ENCODE results near the gene PIP4K2A. TPM values are rescaled to one million over a fixed set of nuclear protein-coding genes. Genes with fewer than 3 reads are reported as not detected.

Gene PIP4K2A
- total and polyA plus RNA-seq, 2 of the 8 experiments (the other 6 are each of a cell fraction or from before 2014, with no cell fraction given), result 19.0 to 60.9 TPM

- ChIA-PET POLR2A (ENCODE audit: partially characterized antibody) (no interaction called here), CTCF (ENCODE audit: partially characterized antibody) (interaction anchor here (0.6 kb wide), 1 partner anchor 67 kb away, joined by 3 read pairs; no protein-coding TSS in a partner anchor)
- Histone ChIP-seq H3K4me2 (ENCODE audit: insufficient read depth in 1 of 2, low read depth in 2 of 2, low read length in 2 of 2) (no peak overlapping the region), H2BK20ac (ENCODE audit: low read length) (no peak overlapping the region), H3K23ac (ENCODE audit: insufficient read length) (no peak overlapping the region), H3K18ac (ENCODE audit: extremely low read depth, low read length) (no peak overlapping the region), H2BK120ac (replicated peaks; ENCODE audit: low read depth, low read length) (no peak overlapping the region), H3K79me1 (ENCODE audit: low read depth, low read length) (peaks cover 17% of the 10 kb centered on the region), H3K9ac (replicated peaks in 1 of 4; ENCODE audit: extremely low read depth in 1 of 4, low read depth in 3 of 4, low read length in 3 of 4) (no peak overlapping the region), H3K9me3 (ENCODE audit: insufficient read depth in 2 of 2, low read depth in 1 of 2, low read length in 1 of 2) (no peaks in the 10 kb centered on the region), H3K14ac (ENCODE audit: insufficient read length) (no peak overlapping the region), H3K4me1 (replicated peaks in 1 of 4; ENCODE audit: control insufficient read depth in 3 of 4, insufficient read depth in 4 of 4, low read length in 3 of 4) (peaks cover 0 to 13% (median 2%) of the 10 kb centered on the region in 4 experiments; a peak in 3 of 7 replicates), H2AK5ac (ENCODE audit: low read depth, low read length) (no peak overlapping the region), H3K56ac (replicated peaks; ENCODE audit: insufficient read length, low read depth, low read length) (no peak overlapping the region), H2AFZ (ENCODE audit: low read length) (no peak overlapping the region), H3K4ac (replicated peaks; ENCODE audit: insufficient read length, low read depth, low read length) (no peak overlapping the region), H4K5ac (ENCODE audit: insufficient read length, low read depth, low read length) (no peak overlapping the region), H3K79me2 (ENCODE audit: control insufficient read depth in 1 of 2, insufficient read depth in 2 of 2, low read length in 2 of 2) (peaks cover 35 to 97% of the 10 kb centered on the region in 2 experiments), H4K91ac (replicated peaks; ENCODE audit: insufficient read length, low read length) (no peak overlapping the region), H3K23me2 (ENCODE audit: low read depth, low read length) (peaks cover 9% of the 10 kb centered on the region; the same call in 1 of the 2 replicates), H4K20me1 (replicated peaks in 1 of 2; ENCODE audit: control insufficient read depth in 1 of 2, insufficient read depth in 2 of 2, low read length in 2 of 2) (peaks cover 13 to 15% of the 10 kb centered on the region in 2 experiments), H3K27me3 (replicated peaks in 1 of 4; ENCODE audit: control insufficient read depth in 3 of 4, extremely low read depth in 1 of 4, insufficient read depth in 3 of 4, low read length in 3 of 4) (no peaks in the 10 kb centered on the region), H3K36me3 (ENCODE audit: control insufficient read depth in 2 of 4, insufficient read depth in 4 of 4, low read length in 3 of 4) (no peaks in the 10 kb centered on the region), H2BK12ac (ENCODE audit: low read depth, low read length) (no peak overlapping the region), H2BK5ac (ENCODE audit: low read depth, low read length) (no peak overlapping the region), H2BK15ac (ENCODE audit: low read length) (no peak overlapping the region), H3K4me3 (ENCODE audit: extremely low read depth in 1 of 4, insufficient read depth in 2 of 4, low read depth in 3 of 4, low read length in 4 of 4) (no peak overlapping the region), H4K8ac (ENCODE audit: extremely low read depth, insufficient read depth, low read length) (peak overlapping the region; percentile 43; the same call in 1 of the 2 replicates), H3K27ac (ENCODE audit: low read depth, low read length) (no peak overlapping the region)
- DNase-seq (ENCODE audit: low read depth in 1 of 2, low spot score in 2 of 2) (no peak), FAIRE-seq (no peak)
- WGBS, 2 experiments (ENCODE audit: extremely low coverage in 1 of 2, insufficient coverage in 1 of 2, insufficient read length in 1 of 2, insufficient replicate concordance in 2 of 2, low coverage in 1 of 2, low lambda C conversion rate in 2 of 2, missing lambda C conversion rate in 1 of 2), result 78% methylated on average over 1 of the region's 1 CpG; no CpG with 5 or more reads in 1 of the 2 experiments
- TF ChIP-seq FOSL1 (IDR thresholded peaks at IDR 0.05; ENCODE audit: insufficient read depth, low read depth, low read length) (no peak), SP2 (IDR thresholded peaks at IDR 0.05; ENCODE audit: low read length) (no peak), EZH2 (IDR thresholded peaks at IDR 0.05; ENCODE audit: low read depth, low read length, severe bottlenecking) (no peak), RAD21 (IDR thresholded peaks at IDR 0.05 in 1 of 2, conservative IDR thresholded peaks at IDR 0.05 in 1 of 2; ENCODE audit: low read depth in 2 of 2, low read length in 2 of 2) (no peak), POU5F1 (IDR thresholded peaks at IDR 0.05; ENCODE audit: low read depth, low read length) (no peak), TCF12 (IDR thresholded peaks at IDR 0.05; ENCODE audit: low read depth, low read length) (no peak), CHD2 (IDR thresholded peaks at IDR 0.05; ENCODE audit: low read length) (no peak), ASH2L (IDR thresholded peaks at IDR 0.05; ENCODE audit: low read length) (no peak), BRCA1 (IDR thresholded peaks at IDR 0.05; ENCODE audit: low read depth, low read length) (no peak), CTBP2 (IDR thresholded peaks at IDR 0.05; ENCODE audit: borderline replicate concordance, insufficient read depth, insufficient read length, low read length) (no peak), PHF8 (conservative IDR thresholded peaks at IDR 0.05; ENCODE audit: low read depth, low read length) (no peak)
- TF ChIP-seq, protein P1, sequence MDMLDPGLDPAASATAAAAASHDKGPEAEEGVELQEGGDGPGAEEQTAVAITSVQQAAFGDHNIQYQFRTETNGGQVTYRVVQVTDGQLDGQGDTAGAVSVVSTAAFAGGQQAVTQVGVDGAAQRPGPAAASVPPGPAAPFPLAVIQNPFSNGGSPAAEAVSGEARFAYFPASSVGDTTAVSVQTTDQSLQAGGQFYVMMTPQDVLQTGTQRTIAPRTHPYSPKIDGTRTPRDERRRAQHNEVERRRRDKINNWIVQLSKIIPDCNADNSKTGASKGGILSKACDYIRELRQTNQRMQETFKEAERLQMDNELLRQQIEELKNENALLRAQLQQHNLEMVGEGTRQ (IDR thresholded peaks at IDR 0.05; ENCODE audit: low read length), result no peak
- TF ChIP-seq, protein P2, sequence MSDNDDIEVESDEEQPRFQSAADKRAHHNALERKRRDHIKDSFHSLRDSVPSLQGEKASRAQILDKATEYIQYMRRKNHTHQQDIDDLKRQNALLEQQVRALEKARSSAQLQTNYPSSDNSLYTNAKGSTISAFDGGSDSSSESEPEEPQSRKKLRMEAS (IDR thresholded peaks at IDR 0.05), result no peak
These were observed 5.6 kb downstream of the PIP4K2A start for GRCh38 chr10:22708772-22709171.

Measured in H1 (cell line).